ENCODE measurements around the gene TRABD2B.

- no peak for TF ChIP-seq CTCF (conservative IDR thresholded peaks at IDR 0.05)
- no peak for TF ChIP-seq ZFX (IDR thresholded peaks at IDR 0.05)
Observed at GRCh38 chr1:47808612-47809011, 188.6 kb downstream of the TRABD2B start.

All from C4-2B (cell line).